Omental fat pad (tissue), 4 donors: ENCODE measurements around the gene EIF2AK3. TPM values are rescaled to one million over a fixed set of nuclear protein-coding genes. Genes with fewer than 3 reads are reported as not detected.

ENCODE experiments used
- ATAC-seq: fragments of 150-250 bp; one replicate; pipeline ENCODE4 v1.9.1; 2016; ENCODE audit warnings: mild to moderate bottlenecking, moderate library complexity; ENCODE audit not compliant: low FRiP score
- DNase-seq: peaks from one replicate; pipeline ENCODE4 v3.0.0-alpha.2; 2019; ENCODE audit warnings: low spot score
- total RNA-seq, 4 donors: library from RNA; depleted of rRNA; stranded (reverse); fragments of >200 nt; gene quantifications; one replicate each; pipeline ENCODE4 v1.1.0, GENCODE V29; 2016
- TF ChIP-seq, protein P1 (sequence below), 3 donors: fragments of 450-650 bp; IDR thresholded peaks; one replicate each; pipeline ENCODE4 v1.5.1; 2016 to 2017; ENCODE audit warnings: antibody characterized with exemption in 3 of 3, mild to moderate bottlenecking in 3 of 3, moderate library complexity in 2 of 3

EIF2AK3 gene
- total RNA-seq, 4 donors from 2014 or later = 15.9 to 41.6 (median 21.5) TPM

GRCh38 chr2:88564402-88564801, 62.9 kb downstream of the EIF2AK3 start:
- DNase-seq (no peak), ATAC-seq (no peak)
- TF ChIP-seq, protein P1, sequence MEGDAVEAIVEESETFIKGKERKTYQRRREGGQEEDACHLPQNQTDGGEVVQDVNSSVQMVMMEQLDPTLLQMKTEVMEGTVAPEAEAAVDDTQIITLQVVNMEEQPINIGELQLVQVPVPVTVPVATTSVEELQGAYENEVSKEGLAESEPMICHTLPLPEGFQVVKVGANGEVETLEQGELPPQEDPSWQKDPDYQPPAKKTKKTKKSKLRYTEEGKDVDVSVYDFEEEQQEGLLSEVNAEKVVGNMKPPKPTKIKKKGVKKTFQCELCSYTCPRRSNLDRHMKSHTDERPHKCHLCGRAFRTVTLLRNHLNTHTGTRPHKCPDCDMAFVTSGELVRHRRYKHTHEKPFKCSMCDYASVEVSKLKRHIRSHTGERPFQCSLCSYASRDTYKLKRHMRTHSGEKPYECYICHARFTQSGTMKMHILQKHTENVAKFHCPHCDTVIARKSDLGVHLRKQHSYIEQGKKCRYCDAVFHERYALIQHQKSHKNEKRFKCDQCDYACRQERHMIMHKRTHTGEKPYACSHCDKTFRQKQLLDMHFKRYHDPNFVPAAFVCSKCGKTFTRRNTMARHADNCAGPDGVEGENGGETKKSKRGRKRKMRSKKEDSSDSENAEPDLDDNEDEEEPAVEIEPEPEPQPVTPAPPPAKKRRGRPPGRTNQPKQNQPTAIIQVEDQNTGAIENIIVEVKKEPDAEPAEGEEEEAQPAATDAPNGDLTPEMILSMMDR (IDR thresholded peaks at IDR 0.05) = no peak

GRCh38 chr2:88563129-88563528, 64.1 kb downstream of the EIF2AK3 start:
- ATAC-seq = no peak
- TF ChIP-seq, protein P1 (IDR thresholded peaks at IDR 0.05) = no peak
- DNase-seq = no peak

GRCh38 chr2:88561646-88562388, 65.4 kb downstream of the EIF2AK3 start:
- no peak for ATAC-seq
- DNase-seq = no peak
- TF ChIP-seq, protein P1 (IDR thresholded peaks at IDR 0.05) = no peak

DNA sequence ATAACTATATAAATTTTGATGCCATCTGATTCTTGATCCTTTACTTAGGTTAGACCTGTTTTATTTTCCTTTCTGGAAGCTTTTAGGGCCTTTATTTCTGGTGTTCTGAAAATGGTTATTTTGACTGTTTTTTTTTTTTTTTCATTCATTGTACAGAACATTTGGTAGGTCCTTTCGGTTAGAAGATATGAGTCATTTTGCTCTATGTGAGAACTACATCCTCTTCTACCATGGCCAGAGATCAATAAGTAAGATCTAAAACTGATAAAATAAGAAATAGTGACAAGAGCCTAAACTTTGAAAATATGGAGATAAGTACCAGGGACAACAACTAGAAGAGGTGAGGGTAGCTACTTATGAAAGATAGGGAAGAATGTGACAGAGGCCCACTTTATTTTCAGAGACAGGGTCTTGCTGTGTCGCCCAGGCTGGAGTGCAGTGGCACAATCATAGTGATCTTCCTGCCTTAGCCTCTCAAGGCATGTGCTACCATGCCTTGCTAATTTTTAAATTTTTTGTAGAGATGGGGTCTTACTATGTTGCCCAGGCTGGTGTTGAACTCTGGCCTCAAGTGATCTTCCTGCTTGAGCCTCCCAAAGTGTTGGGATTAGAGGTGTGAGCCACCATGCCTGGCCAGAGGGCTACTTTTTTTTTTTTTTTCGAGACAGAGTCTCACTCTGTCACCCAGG, 66.5 kb downstream of the EIF2AK3 start:
- TF ChIP-seq, protein P1 (IDR thresholded peaks at IDR 0.05) = no peak
- no peak for DNase-seq
- no peak for ATAC-seq

GRCh38 chr2:88557290-88557689, 70.0 kb downstream of the EIF2AK3 start:
- ATAC-seq (no peak), DNase-seq (no peak)
- TF ChIP-seq, protein P1 (IDR thresholded peaks at IDR 0.05) = no peak

GRCh38 chr2:88556026-88556425, 71.2 kb downstream of the EIF2AK3 start:
- ATAC-seq (no peak), DNase-seq (no peak)
- TF ChIP-seq, protein P1 (IDR thresholded peaks at IDR 0.05) = no peak

DNA sequence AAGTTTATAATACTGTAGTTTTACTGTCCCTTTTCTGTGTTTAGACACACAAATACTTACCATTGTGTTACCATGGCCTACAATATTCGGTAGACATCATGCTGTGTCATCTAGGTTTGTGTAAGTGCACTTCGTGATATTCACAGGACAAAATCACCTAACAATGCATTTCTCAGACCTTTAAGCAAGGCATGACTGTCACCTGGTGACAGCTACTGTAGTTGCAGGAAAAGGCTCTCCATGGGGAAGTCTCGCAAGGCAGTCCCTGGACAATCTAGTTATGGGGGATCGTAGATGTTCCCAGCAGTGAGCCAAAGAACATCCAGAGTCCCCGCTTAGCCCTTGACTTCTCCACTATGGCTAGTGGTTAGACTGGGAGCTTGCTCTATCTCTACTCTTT, 73.1 kb downstream of the EIF2AK3 start:
- no peak for DNase-seq
- no peak for ATAC-seq
- TF ChIP-seq, protein P1 (IDR thresholded peaks at IDR 0.05) = no peak
